Loucy (cell line): Measurements from ENCODE around the gene PKD1L1.

ENCODE experiments used
- H2AFZ ChIP-seq: fragments of 200-600 bp; sonication (generic); 2 replicates; pipeline ENCODE4 v1.6.0; 2016; ENCODE audit warnings: antibody characterized with exemption, mild to moderate bottlenecking, low read length, moderate library complexity
- H3F3A ChIP-seq: fragments of 200-600 bp; 2 replicates; pipeline ENCODE4 v1.6.0; 2016; ENCODE audit warnings: antibody characterized with exemption, low read depth, mild to moderate bottlenecking
- H3K27me3 ChIP-seq: fragments of 200-600 bp; sonication (generic); 2 replicates; pipeline ENCODE4 v1.6.1; 2014; ENCODE audit warnings: low read length, mild to moderate bottlenecking; ENCODE audit not compliant: insufficient read depth, poor library complexity, severe bottlenecking
- H3K36me3 ChIP-seq: fragments of 200-600 bp; sonication (generic); 2 replicates; pipeline ENCODE4 v1.6.1; 2016; ENCODE audit warnings: low read length; ENCODE audit not compliant: insufficient read depth
- H3K4me1 ChIP-seq: fragments of 200-600 bp; sonication (generic); 2 replicates; pipeline ENCODE4 v1.5.1; 2014; ENCODE audit warnings: low read length, mild to moderate bottlenecking; ENCODE audit not compliant: insufficient read depth, poor library complexity, severe bottlenecking
- H3K4me2 ChIP-seq: fragments of 200-600 bp; sonication (generic); 2 replicates; pipeline ENCODE4 v1.6.0; 2014; ENCODE audit warnings: antibody characterized with exemption, low read length, low read depth, mild to moderate bottlenecking; ENCODE audit not compliant: poor library complexity, severe bottlenecking
- H3K4me3 ChIP-seq: fragments of 200-600 bp; sonication (generic); 2 replicates; pipeline ENCODE4 v1.5.1; 2014; ENCODE audit warnings: low read length, mild to moderate bottlenecking, mixed read lengths; ENCODE audit not compliant: poor library complexity, severe bottlenecking
- H3K79me2 ChIP-seq: fragments of 200-600 bp; sonication (generic); 2 replicates; pipeline ENCODE4 v1.6.1; 2014; ENCODE audit warnings: low read length; ENCODE audit not compliant: insufficient read depth
- H3K9ac ChIP-seq: fragments of 200-600 bp; sonication (generic); 2 replicates; pipeline ENCODE4 v1.6.0; 2014; ENCODE audit warnings: mild to moderate bottlenecking, low read depth, low read length, moderate library complexity; ENCODE audit not compliant: poor library complexity, severe bottlenecking
- H3K9me2 ChIP-seq: fragments of 200-600 bp; sonication (generic); replicated peaks from 2 replicates; pipeline ENCODE4 v1.6.1; 2016; ENCODE audit warnings: low read depth, low read length, mixed read lengths
- H3K9me3 ChIP-seq: fragments of 200-600 bp; sonication (generic); 2 replicates; pipeline ENCODE4 v1.6.1; 2014; ENCODE audit warnings: mild to moderate bottlenecking, antibody characterized with exemption, low read length, low read depth; ENCODE audit not compliant: insufficient read depth
- H4K20me1 ChIP-seq: fragments of 200-600 bp; sonication (generic); 2 replicates; pipeline ENCODE4 v1.6.0; 2014; ENCODE audit warnings: antibody characterized with exemption, low read length, mild to moderate bottlenecking; ENCODE audit not compliant: insufficient read depth, poor library complexity, severe bottlenecking
- CTCF ChIP-seq: fragments of 200-600 bp; sonication (generic); conservative IDR thresholded peaks from 2 replicates; pipeline ENCODE4 v1.5.1; 2014; ENCODE audit warnings: mild to moderate bottlenecking, antibody characterized with exemption, low read length
- EZH2phosphoT487 ChIP-seq: fragments of 200-600 bp; IDR thresholded peaks from 2 replicates; pipeline ENCODE4 v1.6.1; 2018; ENCODE audit warnings: antibody characterized with exemption, mild to moderate bottlenecking, moderate library complexity, borderline replicate concordance

The PKD1L1 gene

GRCh38 chr7:47893238-47893637 lies 55.0 kb downstream of the PKD1L1 start:
- no peaks in the 10 kb centered on the region for H4K20me1 ChIP-seq
- H3K9ac ChIP-seq: no peak overlapping the region
- no peaks in the 10 kb centered on the region for H3K9me2 ChIP-seq
- TF ChIP-seq EZH2phosphoT487: no peak
- TF ChIP-seq CTCF: no peak
- no peaks in the 10 kb centered on the region for H3K36me3 ChIP-seq
- H3K79me2 ChIP-seq: no peaks in the 10 kb centered on the region
- H3K27me3 ChIP-seq: no peaks in the 10 kb centered on the region
- H3K4me1 ChIP-seq: no peaks in the 10 kb centered on the region
- no peak overlapping the region for H3K4me3 ChIP-seq
- H3K4me2 ChIP-seq: no peak overlapping the region
- H3K9me3 ChIP-seq: peaks cover 4% of the 10 kb centered on the region; the same call in 1 of the 2 replicates
- H2AFZ ChIP-seq: no peak overlapping the region
- no peaks in the 10 kb centered on the region for H3F3A ChIP-seq

GRCh38 chr7:47890606-47891005 lies 57.7 kb downstream of the PKD1L1 start:
- H3K79me2 ChIP-seq: no peaks in the 10 kb centered on the region
- no peaks in the 10 kb centered on the region for H3K27me3 ChIP-seq
- no peak overlapping the region for H3K4me2 ChIP-seq
- H3K9ac ChIP-seq: no peak overlapping the region
- no peaks in the 10 kb centered on the region for H4K20me1 ChIP-seq
- no peaks in the 10 kb centered on the region; the same call in 1 of the 2 replicates for H3K9me3 ChIP-seq
- no peaks in the 10 kb centered on the region for H3K9me2 ChIP-seq
- H3K36me3 ChIP-seq: no peaks in the 10 kb centered on the region
- H3K4me1 ChIP-seq: no peaks in the 10 kb centered on the region
- no peak for TF ChIP-seq EZH2phosphoT487
- no peak for TF ChIP-seq CTCF
- no peak overlapping the region for H3K4me3 ChIP-seq
- H3F3A ChIP-seq: no peaks in the 10 kb centered on the region
- H2AFZ ChIP-seq: no peak overlapping the region

- no peaks in the 10 kb centered on the region for H3K79me2 ChIP-seq
- H3F3A ChIP-seq: no peaks in the 10 kb centered on the region
- H3K4me3 ChIP-seq: no peak overlapping the region
- no peaks in the 10 kb centered on the region for H4K20me1 ChIP-seq
- H3K36me3 ChIP-seq: no peaks in the 10 kb centered on the region
- no peaks in the 10 kb centered on the region for H3K4me1 ChIP-seq
- H3K9me3 ChIP-seq: no peaks in the 10 kb centered on the region; the same call in 1 of the 2 replicates
- no peak overlapping the region for H3K4me2 ChIP-seq
- no peaks in the 10 kb centered on the region for H3K27me3 ChIP-seq
- no peak overlapping the region for H3K9ac ChIP-seq
- no peaks in the 10 kb centered on the region for H3K9me2 ChIP-seq
- no peak for TF ChIP-seq EZH2phosphoT487
- TF ChIP-seq CTCF: no peak
- H2AFZ ChIP-seq: no peak overlapping the region
These were observed 58.1 kb downstream of the PKD1L1 start for GRCh38 chr7:47890125-47890524.
